HepG2 (cell line): ENCODE data around the gene PFN4. TPM values are rescaled to one million over a fixed set of nuclear protein-coding genes. Genes with fewer than 3 reads are reported as not detected.
A peak's percentile ranks its signal among the peaks of the same experiment; 100 is the strongest.

Source experiments
- EED ChIP-seq: sonication (generic); formaldehyde crosslinking; IDR thresholded peaks from 2 replicates; pipeline ENCODE4 v1.5.0; 2020; ENCODE audit warnings: mild to moderate bottlenecking, missing genetic modification reagents
- FOXO4 ChIP-seq: sonication (generic); formaldehyde crosslinking; conservative IDR thresholded peaks from 2 replicates; pipeline ENCODE4 v1.8.1; 2023; ENCODE audit warnings: missing genetic modification reagents
- GABPA ChIP-seq, 2 experiments: IDR thresholded peaks; 2 replicates each; pipeline ENCODE4 v1.6.1; 2011 to 2016; ENCODE audit warnings: low read depth in 2 of 2, low read length in 1 of 2, missing biosample characterization in 1 of 2, missing genetic modification characterization in 1 of 2
- HNRNPK ChIP-seq: fragments of 200-400 bp; formaldehyde crosslinking; IDR thresholded peaks from 2 replicates; pipeline ENCODE4 v1.6.1; 2018; ENCODE audit warnings: low read length, low read depth, moderate library complexity, mild to moderate bottlenecking; ENCODE audit not compliant: poor library complexity, severe bottlenecking
- KAT2B ChIP-seq: fragments of 150-350 bp; IDR thresholded peaks from 2 replicates; pipeline ENCODE4 v1.6.1; 2014; ENCODE audit warnings: low read depth, low read length, borderline replicate concordance
- MAFG ChIP-seq: sonication (generic); formaldehyde crosslinking; IDR thresholded peaks from 2 replicates; pipeline ENCODE4 v1.5.1; 2020; ENCODE audit warnings: mild to moderate bottlenecking, missing genetic modification reagents
- NAIF1 ChIP-seq: sonication (generic); formaldehyde crosslinking; IDR thresholded peaks from 2 replicates; pipeline ENCODE4 v1.5.0; 2020; ENCODE audit warnings: mild to moderate bottlenecking, missing genetic modification reagents, borderline replicate concordance
- PAXIP1 ChIP-seq: sonication (generic); formaldehyde crosslinking; conservative IDR thresholded peaks from 2 replicates; pipeline ENCODE4 v1.4.0; 2020; ENCODE audit warnings: mild to moderate bottlenecking, missing genetic modification reagents, moderate library complexity
- RXRB ChIP-seq: IDR thresholded peaks from 2 replicates; pipeline ENCODE4 v1.6.1; 2016; ENCODE audit warnings: borderline replicate concordance, missing genetic modification reagents, missing compliant biosample characterization
- TEAD2 ChIP-seq: sonication (generic); formaldehyde crosslinking; IDR thresholded peaks from 2 replicates; pipeline ENCODE4 v1.9.0; 2021; ENCODE audit warnings: missing genetic modification reagents
- ZFP1 ChIP-seq: IDR thresholded peaks from 2 replicates; pipeline ENCODE4 v1.6.1; 2016
- ZMYM4 ChIP-seq: sonication (generic); formaldehyde crosslinking; IDR thresholded peaks from 2 replicates; pipeline ENCODE4 v1.8.1; 2023; ENCODE audit warnings: mild to moderate bottlenecking, missing genetic modification reagents
- ZNF430 ChIP-seq: sonication (generic); formaldehyde crosslinking; IDR thresholded peaks from 2 replicates; pipeline ENCODE4 v1.9.0; 2021; ENCODE audit warnings: mild to moderate bottlenecking, missing genetic modification reagents
- ZNF512B ChIP-seq: sonication (generic); formaldehyde crosslinking; IDR thresholded peaks from 2 replicates; pipeline ENCODE4 v1.5.1; 2020; ENCODE audit warnings: missing genetic modification reagents, mild to moderate bottlenecking, borderline replicate concordance
- ZNF530 ChIP-seq: sonication (generic); formaldehyde crosslinking; IDR thresholded peaks from 2 replicates; pipeline ENCODE4 v1.5.0; 2020; ENCODE audit warnings: low read depth, mild to moderate bottlenecking, missing genetic modification reagents
- ZNF576 ChIP-seq: sonication (generic); formaldehyde crosslinking; IDR thresholded peaks from 2 replicates; pipeline ENCODE4 v1.4.0; 2020; ENCODE audit warnings: mild to moderate bottlenecking, missing genetic modification reagents
- ZNF772 ChIP-seq: sonication (generic); formaldehyde crosslinking; IDR thresholded peaks from 2 replicates; pipeline ENCODE4 v1.5.0; 2020; ENCODE audit warnings: mild to moderate bottlenecking, missing genetic modification reagents
- ZNF773 ChIP-seq: sonication (generic); formaldehyde crosslinking; IDR thresholded peaks from 2 replicates; pipeline ENCODE4 v1.4.0; 2020; ENCODE audit warnings: missing genetic modification reagents, borderline replicate concordance
- ZSCAN25 ChIP-seq: sonication (generic); formaldehyde crosslinking; IDR thresholded peaks from 2 replicates; pipeline ENCODE4 v1.8.0; 2022; ENCODE audit warnings: mild to moderate bottlenecking, missing genetic modification reagents
- polyA plus RNA-seq, 8 experiments: library from polyadenylated mRNA; depleted of rRNA in 3 of 8; stranded (reverse) in 7 of 8; unstranded in 1 of 8; fragments of >200 nt; fragmentation: Illumina TruSeq in 4 of 8; extraction: Trizol in 4 of 8; gene quantifications; 2 replicates each; pipeline versions ENCODE4 v1.2.1 to v1.2.3, GENCODE V29; 2011 to 2016; ENCODE audit warnings: low read depth in 4 of 8, missing spikeins in 1 of 8, mixed read lengths in 1 of 8; ENCODE audit not compliant: insufficient read depth in 1 of 8
- total RNA-seq, 5 experiments: library from RNA; depleted of rRNA; stranded (reverse); fragments of >200 nt; fragmentation: Illumina TruSeq; extraction: Trizol; gene quantifications; 2 replicates each; pipeline ENCODE4 v1.2.3, GENCODE V29; 2016; ENCODE audit warnings: low read depth in 1 of 5
- TF ChIP-seq, protein P1 (sequence below): IDR thresholded peaks from 2 replicates; pipeline ENCODE4 v1.6.1; 2016; ENCODE audit warnings: missing genetic modification reagents, missing compliant biosample characterization

Gene PFN4
- total and polyA plus RNA-seq, 2 of the 13 experiments (the other 11 are each of a cell fraction or from before 2014, with no cell fraction given), result 0.12 to 0.20 TPM

GRCh38 chr2:24083567-24084385 is 39.4 kb downstream of the PFN4 start (continued):
- no peak; the same call in 1 of the 2 replicates for TF ChIP-seq RXRB (CRISPR knock-in tag)
- TF ChIP-seq MAFG, result no peak
- TF ChIP-seq HNRNPK, result no peak
- no peak for TF ChIP-seq TEAD2 (CRISPR knock-in tag)
- no peak for TF ChIP-seq ZSCAN25
- no peak; the same call in 1 of the 2 replicates for TF ChIP-seq ZNF512B
- 0 out of 2 replicates have a peak, but pooled peaks have one; percentile 55 for TF ChIP-seq ZNF530
- TF ChIP-seq, protein P1, sequence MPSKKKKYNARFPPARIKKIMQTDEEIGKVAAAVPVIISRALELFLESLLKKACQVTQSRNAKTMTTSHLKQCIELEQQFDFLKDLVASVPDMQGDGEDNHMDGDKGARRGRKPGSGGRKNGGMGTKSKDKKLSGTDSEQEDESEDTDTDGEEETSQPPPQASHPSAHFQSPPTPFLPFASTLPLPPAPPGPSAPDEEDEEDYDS (CRISPR knock-in tag), result peak; percentile 80
- TF ChIP-seq FOXO4, result no peak
- no peak; the same call in 1 of the 2 replicates for TF ChIP-seq ZFP1
- TF ChIP-seq ZNF773 (CRISPR knock-in tag), result no peak; the same call in 1 of the 2 replicates
- peak; percentile 80 for TF ChIP-seq PAXIP1 (CRISPR knock-in tag)
- TF ChIP-seq ZNF430, result no peak; the same call in 1 of the 2 replicates
- no peak for TF ChIP-seq ZMYM4 (CRISPR knock-in tag)
- TF ChIP-seq ZNF772, result peak; percentile 96
- TF ChIP-seq NAIF1, result peak; percentile 72; the same call in 1 of the 2 replicates
- no peak for TF ChIP-seq ZNF576 (CRISPR knock-in tag)
- no peak; the same call in 1 of the 2 replicates for TF ChIP-seq EED
- TF ChIP-seq GABPA (IDR thresholded peaks at IDR 0.05; ENCODE audit: low read depth, low read length), result no peak
- TF ChIP-seq GABPA (CRISPR knock-in tag; IDR thresholded peaks at IDR 0.05; ENCODE audit: low read depth), result peak; percentile 70
- TF ChIP-seq KAT2B, result no peak
